IPS-18a (cell line): Measurements from ENCODE around the gene MLANA.

Experiments used
- H3K27ac ChIP-seq: one replicate; pipeline ENCODE4 v1.5.1; 2013; ENCODE audit warnings: low read length
- H3K27me3 ChIP-seq: one replicate; pipeline ENCODE4 v1.6.1; 2013; ENCODE audit warnings: mild to moderate bottlenecking, low read length; ENCODE audit not compliant: control insufficient read depth, insufficient read depth
- H3K36me3 ChIP-seq: one replicate; pipeline ENCODE4 v1.6.1; 2013; ENCODE audit warnings: low read depth, low read length; ENCODE audit not compliant: control insufficient read depth
- H3K4me1 ChIP-seq: one replicate; pipeline ENCODE4 v1.6.1; 2013; ENCODE audit warnings: low read depth, low read length; ENCODE audit not compliant: control insufficient read depth
- H3K4me3 ChIP-seq: one replicate; pipeline ENCODE4 v1.5.1; 2013; ENCODE audit warnings: low read length
- H3K9ac ChIP-seq: one replicate; pipeline ENCODE4 v1.6.1; 2013; ENCODE audit warnings: mild to moderate bottlenecking, low read length, moderate library complexity
- H3K9me3 ChIP-seq: one replicate; pipeline ENCODE4 v1.6.1; 2013; ENCODE audit warnings: low read depth, low read length; ENCODE audit not compliant: control insufficient read depth

The MLANA gene

DNA sequence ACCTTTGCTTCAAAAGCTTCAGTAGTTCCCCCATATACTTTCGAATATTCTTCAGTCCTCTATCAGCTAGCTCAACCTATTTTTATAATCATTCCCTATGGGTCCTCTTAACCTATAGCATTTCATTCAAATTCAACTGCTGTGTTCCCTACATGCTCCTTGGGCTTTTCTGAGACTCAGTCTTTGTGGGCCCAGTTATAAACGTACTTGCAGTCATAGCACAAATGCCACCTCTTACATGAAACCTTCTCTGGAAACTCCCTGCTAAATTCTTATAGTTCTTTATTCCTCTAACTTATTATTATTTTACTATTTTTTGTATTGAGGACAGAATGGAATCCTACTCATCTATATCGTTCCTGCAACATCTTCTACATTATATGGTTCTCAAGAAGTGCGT, 24.7 kb downstream of the MLANA start:
- H3K36me3 ChIP-seq, result no peaks in the 10 kb centered on the region
- H3K27me3 ChIP-seq, result no peaks in the 10 kb centered on the region
- H3K9me3 ChIP-seq, result no peaks in the 10 kb centered on the region
- H3K9ac ChIP-seq, result no peak overlapping the region
- no peak overlapping the region for H3K27ac ChIP-seq
- H3K4me1 ChIP-seq, result no peaks in the 10 kb centered on the region
- H3K4me3 ChIP-seq, result no peak overlapping the region

DNA sequence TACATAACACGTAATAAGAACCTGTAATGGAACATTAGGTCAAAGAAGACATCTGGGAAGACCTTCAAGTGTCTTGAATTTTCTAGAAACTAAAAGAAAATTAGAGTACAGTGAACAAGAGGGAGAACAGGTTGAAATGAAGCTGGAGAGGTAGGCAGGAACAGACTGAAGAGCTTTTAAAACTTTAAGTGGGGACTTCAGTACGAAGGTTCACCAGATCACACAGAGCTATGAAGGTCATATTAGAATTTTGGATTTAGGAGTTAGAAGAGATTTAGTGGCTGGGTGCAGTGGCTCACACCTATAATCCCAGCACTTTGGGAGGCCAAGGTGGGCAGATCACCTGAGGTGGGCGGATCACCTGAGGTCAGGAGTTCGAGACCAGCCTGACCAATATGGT, 26.6 kb downstream of the MLANA start:
- no peaks in the 10 kb centered on the region for H3K27me3 ChIP-seq
- H3K27ac ChIP-seq, result no peak overlapping the region
- H3K4me3 ChIP-seq, result no peak overlapping the region
- H3K9me3 ChIP-seq, result no peaks in the 10 kb centered on the region
- no peaks in the 10 kb centered on the region for H3K4me1 ChIP-seq
- peaks cover 8% of the 10 kb centered on the region for H3K36me3 ChIP-seq
- H3K9ac ChIP-seq, result no peak overlapping the region

DNA sequence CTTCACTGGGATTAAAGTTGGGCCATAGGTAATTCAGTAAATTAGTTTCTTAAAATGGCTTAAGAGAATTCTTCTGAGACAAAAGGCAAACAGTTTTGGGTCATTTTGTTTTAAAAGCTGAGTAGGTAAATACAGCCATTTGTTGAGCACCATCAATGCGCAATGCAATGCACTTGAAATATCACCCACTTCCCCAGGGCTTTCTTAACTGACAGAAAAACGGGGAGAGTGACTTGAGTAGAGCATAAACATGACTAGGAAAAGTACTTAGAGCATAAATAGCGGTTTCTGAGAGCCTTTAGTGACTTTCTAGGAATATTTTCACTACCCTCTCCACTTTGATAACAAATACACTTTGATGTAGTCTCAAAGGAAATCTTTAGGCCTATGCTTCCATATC, 27.2 kb downstream of the MLANA start:
- no peak overlapping the region for H3K27ac ChIP-seq
- no peak overlapping the region for H3K4me3 ChIP-seq
- no peak overlapping the region for H3K9ac ChIP-seq
- no peaks in the 10 kb centered on the region for H3K9me3 ChIP-seq
- H3K27me3 ChIP-seq, result no peaks in the 10 kb centered on the region
- H3K36me3 ChIP-seq, result peaks cover 14% of the 10 kb centered on the region
- no peaks in the 10 kb centered on the region for H3K4me1 ChIP-seq

DNA sequence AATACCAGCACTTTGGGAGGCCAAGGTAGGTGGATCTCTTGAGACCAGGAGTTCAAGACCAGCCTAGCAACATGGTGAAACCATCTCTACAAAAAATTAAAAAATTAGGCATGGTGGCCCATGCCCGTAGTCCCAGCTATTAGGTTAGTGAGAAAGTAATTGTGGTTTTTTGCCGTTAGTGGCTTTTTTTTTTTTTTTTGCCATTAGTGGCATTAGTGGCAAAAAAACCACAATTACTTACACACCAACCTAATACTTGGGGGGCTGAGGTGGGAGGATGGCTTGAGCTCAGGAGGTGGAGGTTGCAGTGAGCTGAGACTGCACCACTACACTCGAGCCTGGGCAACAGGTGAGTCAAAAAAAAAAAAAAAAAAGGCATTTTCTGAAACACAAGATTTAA, 27.8 kb downstream of the MLANA start:
- no peaks in the 10 kb centered on the region for H3K9me3 ChIP-seq
- H3K27ac ChIP-seq, result no peak overlapping the region
- no peak overlapping the region for H3K9ac ChIP-seq
- no peaks in the 10 kb centered on the region for H3K27me3 ChIP-seq
- peaks cover 17% of the 10 kb centered on the region for H3K36me3 ChIP-seq
- no peak overlapping the region for H3K4me3 ChIP-seq
- no peaks in the 10 kb centered on the region for H3K4me1 ChIP-seq

DNA sequence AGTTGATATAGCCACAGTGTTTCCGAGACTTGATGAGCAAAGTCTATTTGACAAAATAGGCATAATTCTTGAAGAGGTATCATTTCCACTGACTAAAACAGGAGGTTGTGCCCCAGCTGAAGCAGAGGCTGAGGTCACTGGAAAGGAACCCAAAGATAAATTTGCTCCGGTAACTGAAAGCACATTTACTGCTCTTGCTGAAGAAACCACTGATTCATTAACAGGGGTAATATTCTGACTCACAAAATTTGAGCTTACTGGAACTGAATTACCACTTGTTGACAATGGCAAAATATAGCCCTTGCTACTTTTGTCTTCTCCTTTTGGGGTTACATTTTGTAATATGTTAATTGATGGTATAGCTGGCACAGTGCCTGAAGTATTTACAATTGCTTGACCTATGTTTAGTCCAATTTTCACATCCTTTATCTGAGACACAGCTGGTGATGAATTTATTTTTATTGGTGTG, 30.2 kb downstream of the MLANA start:
- H3K27ac ChIP-seq, result no peak overlapping the region
- H3K36me3 ChIP-seq, result peaks cover 17% of the 10 kb centered on the region
- H3K4me1 ChIP-seq, result no peaks in the 10 kb centered on the region
- no peaks in the 10 kb centered on the region for H3K27me3 ChIP-seq
- no peaks in the 10 kb centered on the region for H3K9me3 ChIP-seq
- H3K9ac ChIP-seq, result no peak overlapping the region
- H3K4me3 ChIP-seq, result no peak overlapping the region

DNA sequence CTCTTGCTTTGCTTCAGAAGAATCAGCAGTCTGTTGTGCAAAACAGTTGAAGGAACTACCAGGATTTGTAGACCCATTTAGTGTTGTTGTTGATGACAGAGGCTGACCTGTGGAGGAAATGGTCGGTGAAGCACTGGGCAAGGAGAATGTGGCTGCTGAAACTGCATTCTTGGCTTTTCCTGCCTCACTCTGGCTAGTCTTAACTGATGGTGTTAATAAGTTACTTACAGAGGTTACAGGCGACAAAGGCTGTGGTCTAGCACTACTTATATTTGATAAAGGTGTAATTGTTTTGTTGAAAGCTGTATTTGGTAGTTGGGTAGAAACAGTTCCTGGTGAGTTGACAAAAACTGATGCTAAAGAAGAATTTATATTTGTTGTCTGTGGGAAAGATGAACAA, 31.5 kb downstream of the MLANA start:
- H3K4me1 ChIP-seq, result no peaks in the 10 kb centered on the region
- peaks cover 17% of the 10 kb centered on the region for H3K36me3 ChIP-seq
- no peak overlapping the region for H3K4me3 ChIP-seq
- H3K9me3 ChIP-seq, result no peaks in the 10 kb centered on the region
- H3K27me3 ChIP-seq, result no peaks in the 10 kb centered on the region
- no peak overlapping the region for H3K27ac ChIP-seq
- H3K9ac ChIP-seq, result no peak overlapping the region

DNA sequence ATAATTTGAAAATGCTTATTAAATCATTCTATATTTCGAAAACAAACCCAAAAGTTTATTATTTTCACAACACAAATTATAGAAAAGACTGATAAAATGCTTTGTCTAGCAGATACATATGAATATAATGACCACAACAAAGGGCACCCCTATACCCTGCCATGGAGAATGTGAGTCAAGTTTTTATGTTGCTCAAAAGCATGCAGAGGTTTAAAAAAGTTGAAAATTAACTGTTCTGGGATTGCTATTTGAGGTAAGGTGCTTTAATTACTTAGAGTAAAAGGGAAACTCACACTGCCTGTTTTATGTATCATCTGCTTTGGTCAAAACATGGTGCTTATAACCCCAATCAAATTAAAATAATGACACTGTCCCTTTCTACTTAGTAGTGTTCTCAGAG, 41.0 kb downstream of the MLANA start:
- Histone ChIP-seq H3K27me3 (no peaks in the 10 kb centered on the region), H3K36me3 (peaks cover 6% of the 10 kb centered on the region), H3K9ac (no peak overlapping the region), H3K9me3 (no peaks in the 10 kb centered on the region), H3K4me3 (no peak overlapping the region), H3K27ac (no peak overlapping the region), H3K4me1 (no peaks in the 10 kb centered on the region)

DNA sequence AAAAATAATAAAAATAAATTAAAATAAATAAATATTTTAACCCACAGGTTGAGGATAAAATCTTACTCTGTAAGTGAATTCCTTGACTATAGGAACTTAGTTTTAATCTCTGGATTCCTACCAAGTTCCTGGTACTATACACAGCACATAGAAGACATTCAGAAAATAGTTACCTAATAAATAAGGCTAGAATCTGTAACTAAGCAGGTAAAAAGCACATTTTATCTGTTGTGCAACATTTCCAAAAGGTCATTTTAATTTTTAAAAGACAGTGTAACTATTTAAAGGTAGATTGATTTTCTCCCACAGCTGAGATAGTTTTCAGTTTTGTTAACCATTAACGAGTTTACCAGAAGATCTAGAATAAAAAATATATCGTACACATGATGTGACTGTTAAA, 47.8 kb downstream of the MLANA start:
- no peaks in the 10 kb centered on the region for H3K9me3 ChIP-seq
- H3K9ac ChIP-seq, result no peak overlapping the region
- H3K4me3 ChIP-seq, result no peak overlapping the region
- H3K4me1 ChIP-seq, result peaks cover 4% of the 10 kb centered on the region
- H3K27me3 ChIP-seq, result no peaks in the 10 kb centered on the region
- no peak overlapping the region for H3K27ac ChIP-seq
- peaks cover 2% of the 10 kb centered on the region for H3K36me3 ChIP-seq

DNA sequence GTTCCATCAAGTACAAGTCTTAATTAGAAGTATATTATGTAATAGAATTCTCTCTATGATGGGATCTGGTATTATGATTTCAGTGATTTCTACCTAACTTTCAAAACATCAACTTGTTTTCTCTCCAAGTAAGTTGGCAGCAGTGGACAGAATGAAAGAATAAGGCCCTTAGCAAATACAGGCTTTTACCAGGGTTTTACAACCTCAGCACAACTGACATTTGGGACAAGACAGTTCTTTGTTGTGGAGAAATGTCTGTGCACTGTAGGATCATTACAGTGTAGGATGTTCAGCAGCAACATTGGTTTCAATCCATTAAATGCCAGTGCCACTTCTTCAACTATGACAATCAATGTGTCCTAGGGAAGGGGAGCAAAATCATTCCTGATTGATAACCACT, 48.8 kb downstream of the MLANA start:
- H3K9me3 ChIP-seq, result no peaks in the 10 kb centered on the region
- H3K27me3 ChIP-seq, result no peaks in the 10 kb centered on the region
- H3K27ac ChIP-seq, result no peak overlapping the region
- H3K4me1 ChIP-seq, result peaks cover 4% of the 10 kb centered on the region
- H3K9ac ChIP-seq, result no peak overlapping the region
- no peak overlapping the region for H3K4me3 ChIP-seq
- no peaks in the 10 kb centered on the region for H3K36me3 ChIP-seq

DNA sequence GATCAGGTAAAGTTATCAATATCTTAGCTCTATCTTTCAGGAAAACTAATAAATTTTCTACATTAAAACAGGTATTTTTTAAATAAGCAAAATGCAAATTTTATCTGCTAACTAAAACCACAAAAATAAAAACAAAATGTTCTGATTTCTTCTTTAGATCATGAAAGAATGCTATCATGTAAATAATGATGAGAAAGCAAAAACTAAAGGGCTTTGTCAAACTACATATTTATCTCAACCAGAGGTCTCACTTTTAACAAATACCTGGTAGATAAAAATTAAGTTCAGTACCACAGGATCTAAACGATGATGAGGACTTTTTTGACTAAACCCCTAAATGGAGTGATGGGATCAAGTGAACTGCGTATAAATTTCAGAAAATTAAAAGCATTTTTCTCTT, 50.5 kb downstream of the MLANA start:
- Histone ChIP-seq H3K27me3 (no peaks in the 10 kb centered on the region), H3K36me3 (no peaks in the 10 kb centered on the region), H3K4me1 (peaks cover 4% of the 10 kb centered on the region), H3K4me3 (no peak overlapping the region), H3K27ac (no peak overlapping the region), H3K9me3 (no peaks in the 10 kb centered on the region), H3K9ac (no peak overlapping the region)

DNA sequence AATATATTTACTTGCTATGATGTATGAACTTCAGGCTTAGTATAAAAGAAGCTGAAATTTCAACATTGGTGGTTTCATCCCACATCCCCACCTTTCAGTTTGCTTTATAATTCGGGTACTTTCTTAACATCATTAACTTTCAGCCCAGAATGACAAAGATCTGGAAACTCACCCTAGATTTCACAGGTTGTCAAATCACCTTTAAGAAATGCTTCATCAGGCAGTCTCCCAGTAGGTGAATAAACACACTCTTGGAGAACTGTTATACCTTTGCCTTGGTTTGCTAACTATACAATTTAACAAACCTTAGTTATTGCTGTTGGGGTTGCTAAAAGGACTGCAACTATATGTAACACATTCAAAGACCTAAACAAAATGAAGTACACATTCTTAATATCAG, 54.4 kb downstream of the MLANA start:
- no peak overlapping the region for H3K4me3 ChIP-seq

DNA sequence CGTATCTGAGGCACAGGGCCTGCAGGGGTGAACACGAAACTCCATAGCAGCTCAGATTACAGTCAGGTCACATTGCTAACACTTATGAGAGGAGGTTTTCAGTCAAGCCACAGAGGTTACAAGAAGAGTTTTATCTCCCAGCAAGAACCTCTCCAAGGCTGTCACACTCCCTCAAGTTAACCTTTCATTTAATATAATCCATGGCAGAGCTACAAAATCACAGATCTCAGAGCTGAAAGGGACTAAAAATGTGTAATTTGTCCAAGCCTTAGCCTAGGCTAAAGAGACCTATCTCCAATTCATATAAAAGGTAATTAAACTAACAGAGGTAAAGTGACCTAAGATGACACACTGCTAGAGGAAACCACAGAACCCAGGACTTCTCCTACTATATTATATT, 57.2 kb downstream of the MLANA start:
- Histone ChIP-seq H3K9ac (no peak overlapping the region), H3K4me3 (no peak overlapping the region), H3K36me3 (no peaks in the 10 kb centered on the region), H3K27ac (no peak overlapping the region), H3K27me3 (no peaks in the 10 kb centered on the region), H3K9me3 (no peaks in the 10 kb centered on the region), H3K4me1 (peaks cover 6% of the 10 kb centered on the region)

More for the DNA sequence above, 54.4 kb downstream of the MLANA start:
- no peak overlapping the region for H3K9ac ChIP-seq
- no peaks in the 10 kb centered on the region for H3K9me3 ChIP-seq
- H3K4me1 ChIP-seq, result peaks cover 10% of the 10 kb centered on the region
- no peaks in the 10 kb centered on the region for H3K36me3 ChIP-seq
- H3K27ac ChIP-seq, result no peak overlapping the region
- H3K27me3 ChIP-seq, result no peaks in the 10 kb centered on the region
